Fibroblast of lung (primary cell): ENCODE results near the gene CLOCK. TPM values are rescaled to one million over a fixed set of nuclear protein-coding genes. Genes with fewer than 3 reads are reported as not detected.
A peak's percentile ranks its signal among the peaks of the same experiment; 100 is the strongest.

Source experiments
- DNase-seq, 2 donors: peaks; one replicate each; pipeline versions ENCODE4 v3.0.0 to v3.0.0-alpha.2; 2010; ENCODE audit warnings: low read depth in 2 of 2
- H2AFZ ChIP-seq: 2 replicates; pipeline ENCODE4 v1.5.1; 2012; ENCODE audit warnings: low read length, control low read depth, inconsistent platforms
- H3K27ac ChIP-seq: 2 replicates; pipeline ENCODE4 v1.5.1; 2011; ENCODE audit warnings: low read length, control low read depth; ENCODE audit not compliant: insufficient read depth
- H3K27me3 ChIP-seq: 2 replicates; pipeline ENCODE4 v1.5.1; 2011; ENCODE audit warnings: mild to moderate bottlenecking, low read length; ENCODE audit not compliant: control insufficient read depth, insufficient read depth
- H3K36me3 ChIP-seq: 2 replicates; pipeline ENCODE4 v1.5.1; 2011; ENCODE audit warnings: low read length; ENCODE audit not compliant: control insufficient read depth, insufficient read depth
- H3K4me1 ChIP-seq: 2 replicates; pipeline ENCODE4 v1.5.1; 2011; ENCODE audit warnings: low read length; ENCODE audit not compliant: control insufficient read depth, insufficient read depth; ENCODE audit errors: extremely low read depth
- H3K4me2 ChIP-seq: 2 replicates; pipeline ENCODE4 v1.5.1; 2011; ENCODE audit warnings: low read length, control low read depth; ENCODE audit not compliant: insufficient read depth; ENCODE audit errors: extremely low read depth
- H3K4me3 ChIP-seq, 4 experiments: fragments of 200-600 bp in 1 of 4; sonication (generic) in 1 of 4; replicated peaks in 1 of 4; 2 replicates each; pipeline ENCODE4 v1.5.1; 2011 to 2016; ENCODE audit warnings: low read length in 4 of 4, low read depth in 3 of 4, mild to moderate bottlenecking in 3 of 4, control low read depth in 2 of 4, inconsistent platforms in 1 of 4, mixed read lengths in 1 of 4; ENCODE audit not compliant: insufficient read depth in 1 of 4; ENCODE audit errors: control extremely low read depth in 1 of 4
- H3K79me2 ChIP-seq: 2 replicates; pipeline ENCODE4 v1.5.1; 2012; ENCODE audit warnings: mild to moderate bottlenecking, low read length, inconsistent platforms; ENCODE audit not compliant: control insufficient read depth, insufficient read depth
- H3K9ac ChIP-seq: 2 replicates; pipeline ENCODE4 v1.5.1; 2011; ENCODE audit warnings: mild to moderate bottlenecking, low read length, control low read depth; ENCODE audit not compliant: insufficient read depth
- H3K9me3 ChIP-seq: 2 replicates; pipeline ENCODE4 v1.5.1; 2012; ENCODE audit warnings: low read depth, low read length; ENCODE audit not compliant: control insufficient read depth, insufficient read depth
- H4K20me1 ChIP-seq: 2 replicates; pipeline ENCODE4 v1.5.1; 2011; ENCODE audit warnings: low read length; ENCODE audit not compliant: control insufficient read depth, insufficient read depth; ENCODE audit errors: extremely low read depth
- EZH2 ChIP-seq: IDR thresholded peaks from 2 replicates; pipeline ENCODE4 v1.5.1; 2012; ENCODE audit warnings: low read length, control low read depth, mild to moderate bottlenecking; ENCODE audit errors: missing control alignments
- polyA plus RNA-seq, 2 donors: library from polyadenylated mRNA; depleted of rRNA in 1 of 2; stranded (reverse) in 1 of 2; unstranded in 1 of 2; fragments of >200 nt; gene quantifications; 2 replicates each; pipeline ENCODE4 v1.2.1, GENCODE V29; 2011 to 2012; ENCODE audit warnings: missing spikeins in 1 of 2
- total RNA-seq: library from RNA; depleted of rRNA; stranded (reverse); fragments of >200 nt; gene quantifications from 2 replicates; pipeline ENCODE4 v1.2.1, GENCODE V29; 2014
- TF ChIP-seq, protein P1 (sequence below), 2 donors: IDR thresholded peaks in 1 of 2; conservative IDR thresholded peaks in 1 of 2; 1 replicate in 1 of 2; 2 replicates in 1 of 2; pipeline ENCODE4 v1.5.1; 2011 to 2012; ENCODE audit warnings: low read length in 2 of 2, control low read depth in 1 of 2, inconsistent platforms in 1 of 2, low read depth in 1 of 2, mild to moderate bottlenecking in 1 of 2

CLOCK gene
- total and polyA plus RNA-seq, 2 donors (not counting 1 experiment from before 2014, with no cell fraction given): 26.1 to 27.4 TPM

DNA sequence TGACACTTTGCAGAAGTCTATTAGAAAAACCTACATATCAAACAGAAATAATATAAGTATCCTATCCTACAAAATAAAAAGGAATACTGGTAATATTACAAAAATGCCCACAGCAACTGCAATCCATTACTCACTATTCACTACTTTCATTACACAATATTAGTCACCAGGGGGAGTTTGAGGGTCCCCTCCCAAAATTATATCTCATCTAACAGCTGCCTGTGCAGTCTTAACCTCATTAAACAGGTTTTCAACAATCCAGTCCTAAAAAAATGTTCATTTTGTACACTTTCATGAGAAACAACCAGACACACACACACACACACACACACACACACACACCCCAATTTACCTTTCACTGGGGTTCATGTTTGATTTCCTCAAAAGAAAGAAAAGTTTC, 2.9 kb downstream of the CLOCK start:
- Histone ChIP-seq H3K9ac (no peak overlapping the region), H3K79me2 (peaks cover 49% of the 10 kb centered on the region), H3K4me3 (peak overlapping the region in 1 of 4 experiments; percentile 27), H3K36me3 (no peaks in the 10 kb centered on the region), H4K20me1 (no peaks in the 10 kb centered on the region), H3K4me2 (peak overlapping the region; percentile 84), H3K4me1 (peaks cover 8% of the 10 kb centered on the region), H3K9me3 (no peaks in the 10 kb centered on the region), H3K27me3 (no peaks in the 10 kb centered on the region), H2AFZ (no peak overlapping the region), H3K27ac (no peak overlapping the region)
- TF ChIP-seq, protein P1, sequence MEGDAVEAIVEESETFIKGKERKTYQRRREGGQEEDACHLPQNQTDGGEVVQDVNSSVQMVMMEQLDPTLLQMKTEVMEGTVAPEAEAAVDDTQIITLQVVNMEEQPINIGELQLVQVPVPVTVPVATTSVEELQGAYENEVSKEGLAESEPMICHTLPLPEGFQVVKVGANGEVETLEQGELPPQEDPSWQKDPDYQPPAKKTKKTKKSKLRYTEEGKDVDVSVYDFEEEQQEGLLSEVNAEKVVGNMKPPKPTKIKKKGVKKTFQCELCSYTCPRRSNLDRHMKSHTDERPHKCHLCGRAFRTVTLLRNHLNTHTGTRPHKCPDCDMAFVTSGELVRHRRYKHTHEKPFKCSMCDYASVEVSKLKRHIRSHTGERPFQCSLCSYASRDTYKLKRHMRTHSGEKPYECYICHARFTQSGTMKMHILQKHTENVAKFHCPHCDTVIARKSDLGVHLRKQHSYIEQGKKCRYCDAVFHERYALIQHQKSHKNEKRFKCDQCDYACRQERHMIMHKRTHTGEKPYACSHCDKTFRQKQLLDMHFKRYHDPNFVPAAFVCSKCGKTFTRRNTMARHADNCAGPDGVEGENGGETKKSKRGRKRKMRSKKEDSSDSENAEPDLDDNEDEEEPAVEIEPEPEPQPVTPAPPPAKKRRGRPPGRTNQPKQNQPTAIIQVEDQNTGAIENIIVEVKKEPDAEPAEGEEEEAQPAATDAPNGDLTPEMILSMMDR (conservative IDR thresholded peaks at IDR 0.05 in 1 of 2, IDR thresholded peaks at IDR 0.05 in 1 of 2; ENCODE audit: low read depth in 1 of 2, low read length in 2 of 2): no peak
- TF ChIP-seq EZH2: no peak
- peak; percentile 21 to 29 for DNase-seq

DNA sequence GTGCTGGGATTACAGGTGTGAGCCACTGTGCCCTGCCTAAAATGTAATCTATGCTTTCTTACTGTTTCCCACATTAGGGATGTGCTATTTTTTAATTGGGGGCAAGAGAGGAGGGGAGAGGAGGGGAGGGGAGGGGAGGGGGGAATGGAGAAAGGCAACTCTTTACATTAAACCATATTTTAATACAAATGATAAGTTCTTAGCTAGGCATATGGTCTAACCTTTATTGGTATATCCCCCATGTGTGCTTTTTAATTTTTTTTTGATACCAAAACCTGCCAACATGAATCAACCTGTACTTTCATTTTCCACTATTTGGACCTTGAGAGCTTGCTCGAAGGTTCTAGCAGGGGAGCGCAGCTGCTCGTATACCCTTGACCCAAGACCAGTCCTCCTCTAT, 6.4 kb downstream of the CLOCK start:
- Histone ChIP-seq H3K4me2 (no peak overlapping the region), H2AFZ (no peak overlapping the region), H3K27ac (no peak overlapping the region), H3K9ac (no peak overlapping the region), H3K79me2 (peaks cover 69% of the 10 kb centered on the region), H3K36me3 (no peaks in the 10 kb centered on the region), H4K20me1 (no peaks in the 10 kb centered on the region), H3K4me1 (peaks cover 4% of the 10 kb centered on the region), H3K27me3 (no peaks in the 10 kb centered on the region), H3K4me3 (no peak overlapping the region), H3K9me3 (no peaks in the 10 kb centered on the region)
- TF ChIP-seq EZH2: no peak
- TF ChIP-seq, protein P1 (conservative IDR thresholded peaks at IDR 0.05 in 1 of 2, IDR thresholded peaks at IDR 0.05 in 1 of 2; ENCODE audit: low read depth in 1 of 2, low read length in 2 of 2): no peak
- DNase-seq: no peak

DNA sequence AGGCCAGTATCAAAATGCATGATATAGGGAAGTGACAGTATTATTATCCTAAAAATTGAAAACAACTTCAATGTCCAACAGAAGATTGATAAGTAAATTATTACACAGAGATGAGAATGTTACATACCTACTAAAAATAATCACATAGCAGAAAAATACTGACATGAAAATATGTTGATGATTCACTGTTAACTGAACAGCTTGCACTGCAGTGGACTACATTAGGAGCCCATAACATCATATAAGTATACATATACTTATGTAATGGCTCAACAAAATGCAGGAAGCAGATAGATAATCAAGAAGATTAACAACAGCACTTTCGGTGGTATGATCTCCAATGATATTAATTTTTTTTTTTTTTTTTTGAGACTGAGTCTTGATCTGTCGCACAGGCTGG, 7.1 kb downstream of the CLOCK start:
- Histone ChIP-seq H3K36me3 (no peaks in the 10 kb centered on the region), H3K4me2 (no peak overlapping the region), H3K79me2 (peaks cover 64% of the 10 kb centered on the region), H3K9ac (no peak overlapping the region), H3K4me1 (peaks cover 4% of the 10 kb centered on the region), H3K27me3 (no peaks in the 10 kb centered on the region), H3K27ac (no peak overlapping the region), H3K4me3 (no peak overlapping the region), H2AFZ (no peak overlapping the region), H3K9me3 (no peaks in the 10 kb centered on the region), H4K20me1 (no peaks in the 10 kb centered on the region)
- TF ChIP-seq, protein P1 (conservative IDR thresholded peaks at IDR 0.05 in 1 of 2, IDR thresholded peaks at IDR 0.05 in 1 of 2; ENCODE audit: low read depth in 1 of 2, low read length in 2 of 2): no peak
- TF ChIP-seq EZH2: no peak
- DNase-seq: peak in 1 of 2 donors; percentile 15
